GM12874 (cell line): ENCODE data around the gene METTL9.

Experiments used
- CTCF ChIP-seq: IDR thresholded peaks from 2 replicates; pipeline ENCODE4 v1.5.1; 2011; ENCODE audit warnings: low read depth, mild to moderate bottlenecking, control low read depth, low read length, moderate library complexity; ENCODE audit not compliant: insufficient read depth

METTL9 gene

GRCh38 chr16:21703589-21704174 lies 104.3 kb downstream of the METTL9 start:
- no peak for TF ChIP-seq CTCF

DNA sequence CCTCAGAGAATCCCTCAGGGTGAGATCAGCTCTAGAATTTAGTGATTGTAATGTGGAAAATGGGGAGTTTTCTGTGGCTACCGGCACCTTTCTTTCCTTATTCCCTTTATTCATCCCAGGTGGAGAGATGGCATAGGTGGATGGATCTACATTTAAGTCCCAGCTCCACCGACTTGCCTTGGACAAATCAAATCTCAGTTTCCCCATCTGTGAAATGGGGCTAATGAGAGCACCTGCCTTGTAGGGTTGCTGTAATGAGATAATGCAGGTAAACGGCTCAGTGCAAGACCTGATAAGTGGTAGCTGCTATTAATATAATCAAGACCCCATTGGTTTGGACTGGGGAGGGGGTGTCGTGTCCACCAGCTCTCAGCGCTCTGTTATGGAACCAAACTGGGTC lies 104.9 kb downstream of the METTL9 start:
- no peak for TF ChIP-seq CTCF

- no peak for TF ChIP-seq CTCF
Measured at GRCh38 chr16:21704733-21705132, 105.4 kb downstream of the METTL9 start.
